Natural killer cell (primary cell): ENCODE results near the gene NAB1. TPM values are rescaled to one million over a fixed set of nuclear protein-coding genes. Genes with fewer than 3 reads are reported as not detected.

Experiments used
- ATAC-seq, 3 donors: fragments of 150-1000 bp in 2 of 3; fragments of 200-7000 bp in 1 of 3; cut with Tn5 transposase; 1 replicate in 1 of 3; 2 replicates in 2 of 3; pipeline ENCODE4 v1.10.0; 2021; ENCODE audit warnings: mild to moderate bottlenecking in 2 of 3, moderate library complexity in 2 of 3
- DNase-seq, 2 donors: peaks; one replicate each; pipeline versions ENCODE4 v3.0.0 to v3.0.0-alpha.2; 2013 to 2021; ENCODE audit warnings: mixed read lengths in 1 of 2
- H3K27ac ChIP-seq: one replicate; pipeline ENCODE4 v1.5.1; 2013; ENCODE audit warnings: mild to moderate bottlenecking, low read length
- H3K27me3 ChIP-seq: one replicate; pipeline ENCODE4 v1.6.1; 2013; ENCODE audit warnings: low read length; ENCODE audit not compliant: control insufficient read depth, insufficient read depth
- H3K36me3 ChIP-seq: one replicate; pipeline ENCODE4 v1.6.1; 2013; ENCODE audit warnings: low read length; ENCODE audit not compliant: control insufficient read depth, insufficient read depth
- H3K4me1 ChIP-seq: one replicate; pipeline ENCODE4 v1.6.1; 2013; ENCODE audit warnings: low read length; ENCODE audit not compliant: control insufficient read depth, insufficient read depth
- H3K4me3 ChIP-seq: one replicate; pipeline ENCODE4 v1.5.1; 2013; ENCODE audit warnings: low read length
- H3K9me3 ChIP-seq: one replicate; pipeline ENCODE4 v1.6.1; 2013; ENCODE audit warnings: low read length; ENCODE audit not compliant: control insufficient read depth, insufficient read depth
- H3K27ac Mint-ChIP-seq, 2 donors: one replicate each; pipeline ENCODE4 v1.8.0; 2022; ENCODE audit warnings: mild to moderate bottlenecking in 2 of 2, mixed read lengths in 2 of 2, moderate library complexity in 1 of 2
- H3K27me3 Mint-ChIP-seq, 2 donors: one replicate each; pipeline ENCODE4 v1.8.0; 2022; ENCODE audit warnings: low read depth in 2 of 2, mixed read lengths in 2 of 2
- H3K36me3 Mint-ChIP-seq: one replicate; pipeline ENCODE4 v1.8.0; 2022; ENCODE audit warnings: mixed read lengths
- H3K4me1 Mint-ChIP-seq, 2 donors: one replicate each; pipeline ENCODE4 v1.8.0; 2022; ENCODE audit warnings: mixed read lengths in 2 of 2
- H3K4me3 Mint-ChIP-seq: one replicate; pipeline ENCODE4 v1.8.0; 2022; ENCODE audit warnings: mild to moderate bottlenecking, moderate library complexity, mixed read lengths
- H3K9me3 Mint-ChIP-seq, 2 donors: one replicate each; pipeline ENCODE4 v1.8.0; 2022; ENCODE audit warnings: mixed read lengths in 2 of 2
- WGBS: methylation state at CpG from one replicate; pipeline ENCODE4 v1.1.7; 2013; ENCODE audit warnings: missing lambda C conversion rate; ENCODE audit not compliant: insufficient coverage; 5-methylcytosine and 5-hydroxymethylcytosine counted together
- intact Hi-C: fragments of 100-400 bp; cut with micrococcal nuclease; formaldehyde crosslinking; loops from one replicate; pipeline ENCODE4 v1.14.2; 2022
- total RNA-seq, 4 donors: library from RNA; stranded (reverse); fragments of 120-200 nt in 1 of 4; gene quantifications; one replicate each; pipeline versions ENCODE4 v1.2.3 to v1.2.4, GENCODE V29; 2013 to 2022
- TF ChIP-seq, protein P1 (sequence below): fragments of 200-600 bp; IDR thresholded peaks from one replicate; pipeline ENCODE4 v1.8.0; 2022; ENCODE audit warnings: antibody characterized with exemption

NAB1 gene
- total RNA-seq, 3 donors from 2014 or later (not counting 1 experiment from before 2014, with no cell fraction given) = 31.2 to 42.0 (median 37.8) TPM

- TF ChIP-seq, protein P1, sequence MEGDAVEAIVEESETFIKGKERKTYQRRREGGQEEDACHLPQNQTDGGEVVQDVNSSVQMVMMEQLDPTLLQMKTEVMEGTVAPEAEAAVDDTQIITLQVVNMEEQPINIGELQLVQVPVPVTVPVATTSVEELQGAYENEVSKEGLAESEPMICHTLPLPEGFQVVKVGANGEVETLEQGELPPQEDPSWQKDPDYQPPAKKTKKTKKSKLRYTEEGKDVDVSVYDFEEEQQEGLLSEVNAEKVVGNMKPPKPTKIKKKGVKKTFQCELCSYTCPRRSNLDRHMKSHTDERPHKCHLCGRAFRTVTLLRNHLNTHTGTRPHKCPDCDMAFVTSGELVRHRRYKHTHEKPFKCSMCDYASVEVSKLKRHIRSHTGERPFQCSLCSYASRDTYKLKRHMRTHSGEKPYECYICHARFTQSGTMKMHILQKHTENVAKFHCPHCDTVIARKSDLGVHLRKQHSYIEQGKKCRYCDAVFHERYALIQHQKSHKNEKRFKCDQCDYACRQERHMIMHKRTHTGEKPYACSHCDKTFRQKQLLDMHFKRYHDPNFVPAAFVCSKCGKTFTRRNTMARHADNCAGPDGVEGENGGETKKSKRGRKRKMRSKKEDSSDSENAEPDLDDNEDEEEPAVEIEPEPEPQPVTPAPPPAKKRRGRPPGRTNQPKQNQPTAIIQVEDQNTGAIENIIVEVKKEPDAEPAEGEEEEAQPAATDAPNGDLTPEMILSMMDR = no peak
- H3K4me3 ChIP-seq = no peak overlapping the region
- no peaks in the 10 kb centered on the region for H3K9me3 ChIP-seq
Observed at GRCh38 chr2:190693533-190694232, 44.8 kb downstream of the NAB1 start.

GRCh38 chr2:190694479-190694878, 45.6 kb downstream of the NAB1 start:
- Histone ChIP-seq H3K4me1 (no peaks in the 10 kb centered on the region), H3K9me3 (no peaks in the 10 kb centered on the region), H3K27me3 (no peaks in the 10 kb centered on the region), H3K4me3 (no peak overlapping the region), H3K27ac (no peak overlapping the region), H3K36me3 (peaks cover 11% of the 10 kb centered on the region)
- DNase-seq = no peak
- Mint-ChIP-seq H3K4me3 (no peak overlapping the region), H3K27me3 (no peaks in the 10 kb centered on the region), H3K27ac (peak overlapping the region; percentile 52 to 71), H3K36me3 (no peaks in the 10 kb centered on the region), H3K9me3 (no peaks in the 10 kb centered on the region), H3K4me1 (peaks cover 11 to 15% of the 10 kb centered on the region in 2 donors)
- ATAC-seq = no peak
- 90% methylated on average over 10 of the region's 11 CpGs for WGBS
- TF ChIP-seq, protein P1 = no peak
- intact Hi-C loops = no loop called here

More at GRCh38 chr2:190693533-190694232, 44.8 kb downstream of the NAB1 start:
- no peaks in the 10 kb centered on the region for H3K27me3 ChIP-seq
- Mint-ChIP-seq H3K27ac (no peak overlapping the region), H3K27me3 (no peaks in the 10 kb centered on the region), H3K4me1 (peaks cover 11 to 15% of the 10 kb centered on the region in 2 donors), H3K9me3 (no peaks in the 10 kb centered on the region), H3K4me3 (no peak overlapping the region), H3K36me3 (no peaks in the 10 kb centered on the region)
- no peaks in the 10 kb centered on the region for H3K4me1 ChIP-seq
- ATAC-seq = no peak
- peaks cover 18% of the 10 kb centered on the region for H3K36me3 ChIP-seq
- intact Hi-C loops = no loop called here
- DNase-seq = no peak
- WGBS = 83% methylated on average over 2 of the region's 2 CpGs
- no peak overlapping the region for H3K27ac ChIP-seq

GRCh38 chr2:190695739-190696138, 46.9 kb downstream of the NAB1 start:
- Mint-ChIP-seq H3K27me3 (no peaks in the 10 kb centered on the region), H3K36me3 (no peaks in the 10 kb centered on the region), H3K4me1 (peaks cover 11 to 15% of the 10 kb centered on the region in 2 donors), H3K27ac (peak overlapping the region; percentile 71 to 93), H3K9me3 (no peaks in the 10 kb centered on the region), H3K4me3 (peak overlapping the region; percentile 8)
- Histone ChIP-seq H3K36me3 (peaks cover 3% of the 10 kb centered on the region), H3K4me1 (no peaks in the 10 kb centered on the region), H3K27ac (peak overlapping the region; percentile 5), H3K27me3 (no peaks in the 10 kb centered on the region), H3K4me3 (no peak overlapping the region), H3K9me3 (no peaks in the 10 kb centered on the region)
- intact Hi-C loops = loop anchor here (5.0 kb wide), 1 partner anchor 163 kb away; the partner anchor contains the start of gene NEMP2
- ATAC-seq (peak; percentile 88 to 93 (median 89)), DNase-seq (peak; percentile 25 to 52)
- TF ChIP-seq, protein P1 = no peak
- 34% methylated on average over 4 of the region's 4 CpGs for WGBS
